Measurements from ENCODE around the gene SUN1. TPM values are rescaled to one million over a fixed set of nuclear protein-coding genes. Genes with fewer than 3 reads are reported as not detected.
A peak's percentile ranks its signal among the peaks of the same experiment; 100 is the strongest.

Gene SUN1
- total and polyA plus RNA-seq, 9 of the 15 experiments (the other 6 are each of a cell fraction or from before 2014, with no cell fraction given) = 36.8 to 132 (median 62.3) TPM

DNA sequence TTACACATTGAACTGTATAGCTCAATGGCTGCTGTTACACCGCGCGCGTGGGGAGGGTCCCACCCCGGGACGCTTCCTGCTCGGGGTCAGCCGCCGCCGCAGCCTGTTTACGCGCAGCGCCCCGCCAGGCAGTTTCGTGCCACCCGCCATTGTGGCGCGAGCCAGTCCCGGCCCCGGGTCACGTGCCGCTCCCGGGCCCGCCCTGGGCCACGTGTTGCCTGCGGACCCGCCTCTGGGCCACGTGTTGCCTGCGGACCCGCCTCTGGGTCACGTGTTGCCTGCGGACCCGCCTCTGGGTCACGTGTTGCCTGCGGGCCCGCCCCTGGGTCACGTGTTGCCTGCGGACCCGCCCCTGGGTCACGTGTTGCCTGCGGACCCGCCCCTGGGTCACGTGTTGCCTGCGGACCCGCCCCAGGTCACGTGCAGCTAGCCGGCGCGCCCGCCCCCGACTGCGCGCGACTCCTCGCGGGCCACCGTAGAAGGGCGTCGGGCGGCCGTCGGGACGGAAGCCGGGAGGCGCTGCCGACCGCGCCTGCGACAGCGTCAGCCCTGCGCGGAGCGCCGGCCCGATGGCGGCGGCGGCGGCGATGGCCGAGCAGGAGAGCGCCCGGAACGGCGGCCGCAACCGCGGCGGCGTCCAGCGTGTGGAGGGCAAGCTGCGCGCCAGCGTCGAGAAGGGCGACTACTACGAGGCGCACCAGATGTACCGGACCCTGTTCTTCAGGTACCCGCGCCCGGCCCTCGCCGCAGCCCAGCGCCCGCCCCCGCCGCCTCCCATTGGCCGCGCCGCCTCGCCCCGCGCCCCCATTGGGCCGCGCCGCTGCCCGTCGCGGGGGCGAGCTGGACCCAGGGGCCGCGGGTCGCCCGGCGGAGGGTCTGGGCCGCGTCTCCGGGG, 44.0 kb downstream of the SUN1 start, which contains the start of gene GET4 (continued):
- TF ChIP-seq POLR2G (IDR thresholded peaks at IDR 0.05; ENCODE audit: low read depth, low read length) (peak; percentile 89), MXI1 (IDR thresholded peaks at IDR 0.05; ENCODE audit: low read depth, low read length) (peak; percentile 96), OTX1 (CRISPR knock-in tag; IDR thresholded peaks at IDR 0.05) (0 out of 2 replicates have a peak, but pooled peaks have one; percentile 15), PRPF4 (IDR thresholded peaks at IDR 0.05; ENCODE audit: insufficient read depth, low read depth, low read length, poor library complexity, severe bottlenecking) (no peak), TARDBP (IDR thresholded peaks at IDR 0.05) (peak; percentile 76; the same call in 1 of the 2 replicates), RBBP5 (IDR thresholded peaks at IDR 0.05; ENCODE audit: borderline replicate concordance, insufficient read depth, low read length, poor library complexity, severe bottlenecking) (peak; percentile 93), MYBL2 (IDR thresholded peaks at IDR 0.05; ENCODE audit: low read depth) (no peak), MYBL2 (CRISPR knock-in tag; IDR thresholded peaks at IDR 0.05; ENCODE audit: borderline replicate concordance) (no peak), ZNF695 (CRISPR knock-in tag; IDR thresholded peaks at IDR 0.05) (no peak), KLF1 (tag; IDR thresholded peaks at IDR 0.05) (peak; percentile 96), TOE1 (IDR thresholded peaks at IDR 0.05; ENCODE audit: borderline replicate concordance) (peak; percentile 94), TOE1 (CRISPR knock-in tag; IDR thresholded peaks at IDR 0.05; ENCODE audit: borderline replicate concordance, low read depth) (peak; percentile 95), ZBTB17 (CRISPR knock-in tag; IDR thresholded peaks at IDR 0.05) (peak; percentile 68; the same call in 1 of the 2 replicates), RAD51 (IDR thresholded peaks at IDR 0.05; ENCODE audit: borderline replicate concordance, low read depth) (peak; percentile 95), NFXL1 (CRISPR knock-in tag; IDR thresholded peaks at IDR 0.05) (no peak), RBM25 (IDR thresholded peaks at IDR 0.05; ENCODE audit: low read depth, low read length, severe bottlenecking) (peak; percentile 98), ZBED1 (IDR thresholded peaks at IDR 0.05) (peak; percentile 16; the same call in 1 of the 2 replicates), MCM5 (IDR thresholded peaks at IDR 0.05; ENCODE audit: low read depth) (no peak), GABPA (tag; conservative IDR thresholded peaks at IDR 0.05; ENCODE audit: low read depth) (peak; percentile 46; the same call in 1 of the 2 replicates), FOXJ2 (tag; IDR thresholded peaks at IDR 0.05) (peak; percentile 76; the same call in 1 of the 2 replicates), TEAD4 (IDR thresholded peaks at IDR 0.05; ENCODE audit: low read length) (no peak), TEAD4 (CRISPR knock-in tag; IDR thresholded peaks at IDR 0.05; ENCODE audit: borderline replicate concordance) (peak; percentile 95; the same call in 1 of the 2 replicates), ZNF740 (CRISPR knock-in tag; IDR thresholded peaks at IDR 0.05) (peak; percentile 15), ZNF740 (tag; IDR thresholded peaks at IDR 0.05) (no peak), POLR2AphosphoS5 (IDR thresholded peaks at IDR 0.05; ENCODE audit: control insufficient read depth, insufficient read depth, low read depth, low read length) (peak; percentile 29)
- TF ChIP-seq, protein P1, sequence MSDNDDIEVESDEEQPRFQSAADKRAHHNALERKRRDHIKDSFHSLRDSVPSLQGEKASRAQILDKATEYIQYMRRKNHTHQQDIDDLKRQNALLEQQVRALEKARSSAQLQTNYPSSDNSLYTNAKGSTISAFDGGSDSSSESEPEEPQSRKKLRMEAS (CRISPR knock-in tag; IDR thresholded peaks at IDR 0.05) = peak; percentile 100
- TF ChIP-seq, protein P2, sequence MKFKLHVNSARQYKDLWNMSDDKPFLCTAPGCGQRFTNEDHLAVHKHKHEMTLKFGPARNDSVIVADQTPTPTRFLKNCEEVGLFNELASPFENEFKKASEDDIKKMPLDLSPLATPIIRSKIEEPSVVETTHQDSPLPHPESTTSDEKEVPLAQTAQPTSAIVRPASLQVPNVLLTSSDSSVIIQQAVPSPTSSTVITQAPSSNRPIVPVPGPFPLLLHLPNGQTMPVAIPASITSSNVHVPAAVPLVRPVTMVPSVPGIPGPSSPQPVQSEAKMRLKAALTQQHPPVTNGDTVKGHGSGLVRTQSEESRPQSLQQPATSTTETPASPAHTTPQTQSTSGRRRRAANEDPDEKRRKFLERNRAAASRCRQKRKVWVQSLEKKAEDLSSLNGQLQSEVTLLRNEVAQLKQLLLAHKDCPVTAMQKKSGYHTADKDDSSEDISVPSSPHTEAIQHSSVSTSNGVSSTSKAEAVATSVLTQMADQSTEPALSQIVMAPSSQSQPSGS (CRISPR knock-in tag; IDR thresholded peaks at IDR 0.05) = peak; percentile 85
